22Rv1 (cell line): ENCODE results near the gene STK10.

Source experiments
- ZFX ChIP-seq: fragments of 450-650 bp; IDR thresholded peaks from 2 replicates; pipeline ENCODE4 v1.6.1; 2017; ENCODE audit warnings: antibody characterized with exemption, borderline replicate concordance
- TF ChIP-seq, protein P1 (sequence below): fragments of 450-650 bp; IDR thresholded peaks from 2 replicates; pipeline ENCODE4 v1.5.1; 2017; ENCODE audit warnings: mild to moderate bottlenecking

DNA sequence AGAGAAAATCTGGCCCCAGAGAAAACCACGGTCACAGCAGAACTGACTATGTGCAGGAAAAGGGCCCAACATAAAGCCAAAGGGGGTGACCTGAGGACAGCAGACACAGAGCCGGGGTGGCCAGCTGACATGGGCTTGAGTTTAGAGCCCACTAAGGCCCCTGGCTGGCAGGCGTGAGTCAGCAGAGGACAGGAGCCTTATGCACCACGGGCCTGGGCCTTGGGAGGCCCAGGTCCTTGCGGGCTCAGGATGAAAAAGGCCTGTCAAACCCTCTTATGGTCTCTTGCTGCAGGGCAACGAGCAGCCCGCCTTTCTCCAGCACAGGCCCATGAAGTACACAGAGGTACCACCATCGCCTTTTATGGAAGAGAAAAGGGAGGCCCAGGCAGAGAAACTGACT is 19.7 kb downstream of the STK10 start:
- TF ChIP-seq, protein P1, sequence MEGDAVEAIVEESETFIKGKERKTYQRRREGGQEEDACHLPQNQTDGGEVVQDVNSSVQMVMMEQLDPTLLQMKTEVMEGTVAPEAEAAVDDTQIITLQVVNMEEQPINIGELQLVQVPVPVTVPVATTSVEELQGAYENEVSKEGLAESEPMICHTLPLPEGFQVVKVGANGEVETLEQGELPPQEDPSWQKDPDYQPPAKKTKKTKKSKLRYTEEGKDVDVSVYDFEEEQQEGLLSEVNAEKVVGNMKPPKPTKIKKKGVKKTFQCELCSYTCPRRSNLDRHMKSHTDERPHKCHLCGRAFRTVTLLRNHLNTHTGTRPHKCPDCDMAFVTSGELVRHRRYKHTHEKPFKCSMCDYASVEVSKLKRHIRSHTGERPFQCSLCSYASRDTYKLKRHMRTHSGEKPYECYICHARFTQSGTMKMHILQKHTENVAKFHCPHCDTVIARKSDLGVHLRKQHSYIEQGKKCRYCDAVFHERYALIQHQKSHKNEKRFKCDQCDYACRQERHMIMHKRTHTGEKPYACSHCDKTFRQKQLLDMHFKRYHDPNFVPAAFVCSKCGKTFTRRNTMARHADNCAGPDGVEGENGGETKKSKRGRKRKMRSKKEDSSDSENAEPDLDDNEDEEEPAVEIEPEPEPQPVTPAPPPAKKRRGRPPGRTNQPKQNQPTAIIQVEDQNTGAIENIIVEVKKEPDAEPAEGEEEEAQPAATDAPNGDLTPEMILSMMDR, result no peak
- TF ChIP-seq ZFX, result no peak
